ENCODE results near the gene HHAT. TPM values are rescaled to one million over a fixed set of nuclear protein-coding genes. Genes with fewer than 3 reads are reported as not detected.

Gene HHAT
- total RNA-seq, 1 donor from 2014 or later, result 2.3 TPM

GRCh38 chr1:210311726-210312493, 16.8 kb upstream of the HHAT start:
- H3K4me1 Mint-ChIP-seq (ENCODE audit: low read depth, unreplicated experiment), result no peaks in the 10 kb centered on the region
- peaks cover 2% of the 10 kb centered on the region for H3K9me3 Mint-ChIP-seq (ENCODE audit: unreplicated experiment)
- no peak for DNase-seq
- TF ChIP-seq CTCF (IDR thresholded peaks at IDR 0.05; ENCODE audit: partially characterized antibody, unreplicated experiment), result no peak
- H3K27me3 Mint-ChIP-seq (ENCODE audit: unreplicated experiment), result no peaks in the 10 kb centered on the region
- H3K27ac Mint-ChIP-seq (ENCODE audit: unreplicated experiment), result peak overlapping the region; percentile 70
- H3K4me3 Mint-ChIP-seq (ENCODE audit: unreplicated experiment), result peak overlapping the region; percentile 92
- H3K36me3 Mint-ChIP-seq (ENCODE audit: unreplicated experiment), result no peaks in the 10 kb centered on the region

- no peak for TF ChIP-seq CTCF (IDR thresholded peaks at IDR 0.05; ENCODE audit: partially characterized antibody, unreplicated experiment)
- Mint-ChIP-seq H3K36me3 (ENCODE audit: unreplicated experiment) (no peaks in the 10 kb centered on the region), H3K9me3 (ENCODE audit: unreplicated experiment) (peaks cover 2% of the 10 kb centered on the region), H3K4me3 (ENCODE audit: unreplicated experiment) (no peak overlapping the region), H3K27me3 (ENCODE audit: unreplicated experiment) (no peaks in the 10 kb centered on the region), H3K4me1 (ENCODE audit: low read depth, unreplicated experiment) (no peaks in the 10 kb centered on the region), H3K27ac (ENCODE audit: unreplicated experiment) (no peak overlapping the region)
- no peak for DNase-seq
Measured at GRCh38 chr1:210313046-210313595, 15.6 kb upstream of the HHAT start.

GRCh38 chr1:210313921-210314320, 14.8 kb upstream of the HHAT start:
- H3K27me3 Mint-ChIP-seq (ENCODE audit: unreplicated experiment), result no peaks in the 10 kb centered on the region
- H3K27ac Mint-ChIP-seq (ENCODE audit: unreplicated experiment), result no peak overlapping the region
- peaks cover 2% of the 10 kb centered on the region for H3K9me3 Mint-ChIP-seq (ENCODE audit: unreplicated experiment)
- no peak for DNase-seq
- H3K36me3 Mint-ChIP-seq (ENCODE audit: unreplicated experiment), result no peaks in the 10 kb centered on the region
- no peak overlapping the region for H3K4me3 Mint-ChIP-seq (ENCODE audit: unreplicated experiment)
- no peak for TF ChIP-seq CTCF (IDR thresholded peaks at IDR 0.05; ENCODE audit: partially characterized antibody, unreplicated experiment)
- no peaks in the 10 kb centered on the region for H3K4me1 Mint-ChIP-seq (ENCODE audit: low read depth, unreplicated experiment)

GRCh38 chr1:210315529-210315928, 13.2 kb upstream of the HHAT start:
- no peak overlapping the region for H3K27ac Mint-ChIP-seq (ENCODE audit: unreplicated experiment)
- no peaks in the 10 kb centered on the region for H3K36me3 Mint-ChIP-seq (ENCODE audit: unreplicated experiment)
- H3K4me3 Mint-ChIP-seq (ENCODE audit: unreplicated experiment), result no peak overlapping the region
- no peaks in the 10 kb centered on the region for H3K4me1 Mint-ChIP-seq (ENCODE audit: low read depth, unreplicated experiment)
- no peaks in the 10 kb centered on the region for H3K27me3 Mint-ChIP-seq (ENCODE audit: unreplicated experiment)
- H3K9me3 Mint-ChIP-seq (ENCODE audit: unreplicated experiment), result peaks cover 2% of the 10 kb centered on the region
- no peak for DNase-seq
- TF ChIP-seq CTCF (IDR thresholded peaks at IDR 0.05; ENCODE audit: partially characterized antibody, unreplicated experiment), result no peak

- H3K36me3 Mint-ChIP-seq (ENCODE audit: unreplicated experiment), result peaks cover 5% of the 10 kb centered on the region
Measured at GRCh38 chr1:210321131-210321530, 7.6 kb upstream of the HHAT start.

More at GRCh38 chr1:210321131-210321530, 7.6 kb upstream of the HHAT start:
- H3K27ac Mint-ChIP-seq (ENCODE audit: unreplicated experiment), result no peak overlapping the region
- no peak overlapping the region for H3K4me3 Mint-ChIP-seq (ENCODE audit: unreplicated experiment)
- no peak for TF ChIP-seq CTCF (IDR thresholded peaks at IDR 0.05; ENCODE audit: partially characterized antibody, unreplicated experiment)
- H3K27me3 Mint-ChIP-seq (ENCODE audit: unreplicated experiment), result no peaks in the 10 kb centered on the region
- no peak for DNase-seq
- H3K4me1 Mint-ChIP-seq (ENCODE audit: low read depth, unreplicated experiment), result no peaks in the 10 kb centered on the region
- H3K9me3 Mint-ChIP-seq (ENCODE audit: unreplicated experiment), result peaks cover 3% of the 10 kb centered on the region
